ENCODE measurements around the gene IL6. TPM values are rescaled to one million over a fixed set of nuclear protein-coding genes. Genes with fewer than 3 reads are reported as not detected.
"Not testable (repeated sequence)": the region's sequence is repeated elsewhere in the genome, so short reads cannot be mapped to it uniquely, and the experiment has no call there.

IL6 gene
- total and polyA plus RNA-seq, 9 of the 15 experiments (the other 6 are each of a cell fraction or from before 2014, with no cell fraction given): 0.76 to 2.9 (median 1.5) TPM

DNA sequence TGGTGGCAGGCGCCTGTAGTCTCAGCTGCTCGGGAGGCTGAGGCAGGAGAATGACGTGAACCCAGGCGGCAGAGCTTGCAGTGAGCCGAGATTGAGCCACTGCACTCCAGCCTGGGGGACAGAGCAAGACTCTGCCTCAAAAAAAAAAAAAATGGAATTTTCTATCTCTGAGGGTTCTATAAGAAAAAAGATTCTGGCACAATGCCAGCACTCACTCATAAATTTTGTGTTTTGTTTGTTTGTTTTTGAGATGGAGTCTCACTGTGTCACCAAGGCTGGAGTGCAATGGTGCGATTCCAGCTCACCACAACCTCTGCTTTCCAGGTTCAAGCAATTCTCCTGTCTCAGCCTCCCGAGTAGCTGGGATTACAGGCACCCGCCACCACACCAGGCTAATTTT is 38.1 kb upstream of the IL6 start:
- H4K20me1 ChIP-seq (replicated peaks; ENCODE audit: control insufficient read depth, insufficient read depth, low read length); H3K9me1 ChIP-seq (ENCODE audit: control insufficient read depth, insufficient read depth, low read length); in situ Hi-C loops (cut with MboI); H3K27me3 ChIP-seq (ENCODE audit: control insufficient read depth in 2 of 2, insufficient read depth in 2 of 2, low read length in 2 of 2); CTCF ChIA-PET (ENCODE audit: low intra/inter-chr PET ratio); DNase-seq (ENCODE audit: extremely low read depth in 1 of 4, low spot score in 3 of 4); H3K27ac ChIP-seq (ENCODE audit: extremely low read depth, low read depth, low read length); BruUV-seq (replicated peaks); H3K4me3 ChIP-seq; intact Hi-C loops (cut with micrococcal nuclease); H3K9me3 ChIP-seq (replicated peaks; ENCODE audit: control insufficient read depth, insufficient read depth, low read depth, low read length); H2AFZ ChIP-seq (ENCODE audit: low read depth, low read length); H3K4me2 ChIP-seq (ENCODE audit: insufficient read depth, low read length); FAIRE-seq; ATAC-seq; H3K9ac ChIP-seq (ENCODE audit: insufficient read depth in 1 of 2, low read depth in 2 of 2, low read length in 2 of 2): not testable (repeated sequence)
- POLR2A ChIA-PET: interaction anchor here (1.2 to 1.7 kb wide), 3 partner anchors 11 to 18 kb away, joined by 4 to 10 read pairs (median 4); no protein-coding TSS in a partner anchor
- Histone ChIP-seq H3K79me2 (ENCODE audit: control insufficient read depth, insufficient read depth, low read length) (peaks cover 50% of the 10 kb centered on the region), H3K4me1 (replicated peaks in 1 of 2; ENCODE audit: control insufficient read depth in 2 of 2, insufficient read depth in 2 of 2, low read length in 2 of 2) (peaks cover 0 to 18% of the 10 kb centered on the region in 2 experiments; a peak in 3 of 5 replicates), H3K36me3 (ENCODE audit: control insufficient read depth, insufficient read depth, low read length) (peaks cover 16% of the 10 kb centered on the region; the same call in 2 of the 3 replicates)
- WGBS (ENCODE audit: insufficient coverage, low coverage, missing lambda C conversion rate): 95% methylated on average over 6 of the region's 8 CpGs
- TF ChIP-seq CXXC5 (CRISPR knock-in tag; IDR thresholded peaks at IDR 0.05) (0 out of 2 replicates have a peak, but pooled peaks have one; percentile 22), NFIC (IDR thresholded peaks at IDR 0.05) (peak; percentile 98), NFIX (CRISPR knock-in tag; IDR thresholded peaks at IDR 0.05; ENCODE audit: low read depth) (peak; percentile 95)

DNA sequence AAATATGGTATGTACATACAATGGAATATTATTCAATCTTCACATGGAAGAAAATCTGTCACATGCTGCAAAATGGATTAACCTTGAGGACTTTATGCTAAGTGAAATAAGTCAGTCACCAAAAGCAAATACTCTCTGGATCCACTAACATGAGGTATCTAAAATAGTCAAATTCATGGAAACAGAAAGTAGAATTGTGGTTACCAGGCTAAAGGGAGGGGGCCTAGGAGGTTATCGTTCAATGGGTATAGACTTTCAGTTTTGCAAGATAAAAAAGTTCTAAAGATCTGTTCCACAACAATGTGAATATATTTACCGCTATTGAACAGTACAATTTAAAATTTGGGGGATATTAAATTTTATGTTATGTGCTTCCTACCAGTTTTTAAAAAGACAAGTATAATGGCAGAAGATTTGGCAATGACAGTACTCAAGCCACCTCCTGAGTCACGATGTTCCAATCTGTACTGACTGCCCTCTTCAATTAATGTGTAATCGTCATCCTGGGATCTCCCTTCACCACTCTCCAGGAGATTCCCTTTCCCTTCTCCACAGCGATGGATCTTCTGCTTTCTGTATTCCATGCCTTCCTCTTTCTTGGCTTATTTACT is 32.3 kb upstream of the IL6 start:
- intact Hi-C loops (cut with micrococcal nuclease): loop anchor here (2.0 kb wide), 1 partner anchor 14 kb away; no protein-coding TSS in a partner anchor
- ChIA-PET POLR2A (interaction anchor here (2.0 to 3.6 kb wide), 4 partner anchors 8 to 16 kb away, joined by 9 to 22 read pairs (median 16); no protein-coding TSS in a partner anchor), CTCF (ENCODE audit: low intra/inter-chr PET ratio) (interaction anchor here (0.7 kb wide), 1 partner anchor 15 kb away, joined by 3 read pairs; no protein-coding TSS in a partner anchor)
- H3K4me3 ChIP-seq: no peak overlapping the region
- DNase-seq (ENCODE audit: extremely low read depth in 1 of 4, low spot score in 3 of 4) (peak in 1 of 4 experiments; percentile 48), ATAC-seq (peak; percentile 39; the same call in 2 of the 3 replicates), FAIRE-seq (peak; percentile 32)
- no peaks in the 10 kb centered on the region for H3K9me1 ChIP-seq (ENCODE audit: control insufficient read depth, insufficient read depth, low read length)
- peaks cover 11 to 56% of the 10 kb centered on the region in 2 experiments for H3K4me1 ChIP-seq (replicated peaks in 1 of 2; ENCODE audit: control insufficient read depth in 2 of 2, insufficient read depth in 2 of 2, low read length in 2 of 2)
- peaks cover 78% of the 10 kb centered on the region for H3K79me2 ChIP-seq (ENCODE audit: control insufficient read depth, insufficient read depth, low read length)
- H3K36me3 ChIP-seq (ENCODE audit: control insufficient read depth, insufficient read depth, low read length): no peaks in the 10 kb centered on the region; the same call in 2 of the 3 replicates
- peak overlapping the region in 1 of 2 experiments; percentile 12; a peak in 1 of 4 replicates for H3K9ac ChIP-seq (ENCODE audit: insufficient read depth in 1 of 2, low read depth in 2 of 2, low read length in 2 of 2)
- 4% methylated on average over 5 of the region's 5 CpGs for WGBS (ENCODE audit: insufficient coverage, low coverage, missing lambda C conversion rate)
- no peaks in the 10 kb centered on the region for H4K20me1 ChIP-seq (replicated peaks; ENCODE audit: control insufficient read depth, insufficient read depth, low read length)
- H3K4me2 ChIP-seq (ENCODE audit: insufficient read depth, low read length): peak overlapping the region; percentile 50
- no peaks in the 10 kb centered on the region for H3K27me3 ChIP-seq (ENCODE audit: control insufficient read depth in 2 of 2, insufficient read depth in 2 of 2, low read length in 2 of 2)
- H3K9me3 ChIP-seq (replicated peaks; ENCODE audit: control insufficient read depth, insufficient read depth, low read depth, low read length): no peaks in the 10 kb centered on the region
- in situ Hi-C loops (cut with MboI): no loop called here
- no TSS peak for BruUV-seq (replicated peaks)
- peak overlapping the region; percentile 47 for H2AFZ ChIP-seq (ENCODE audit: low read depth, low read length)
- peak overlapping the region; percentile 78; the same call in 2 of the 3 replicates for H3K27ac ChIP-seq (ENCODE audit: extremely low read depth, low read depth, low read length)
- TF ChIP-seq JUN (IDR thresholded peaks at IDR 0.05; ENCODE audit: borderline replicate concordance, low read depth, low read length) (no peak), JUN (CRISPR knock-in tag; IDR thresholded peaks at IDR 0.05; ENCODE audit: borderline replicate concordance) (no peak), HDAC1 (IDR thresholded peaks at IDR 0.05) (0 out of 4 replicates have a peak, but pooled peaks of 1 of the 2 experiments have one; percentile 35)
- TF ChIP-seq, protein P1, sequence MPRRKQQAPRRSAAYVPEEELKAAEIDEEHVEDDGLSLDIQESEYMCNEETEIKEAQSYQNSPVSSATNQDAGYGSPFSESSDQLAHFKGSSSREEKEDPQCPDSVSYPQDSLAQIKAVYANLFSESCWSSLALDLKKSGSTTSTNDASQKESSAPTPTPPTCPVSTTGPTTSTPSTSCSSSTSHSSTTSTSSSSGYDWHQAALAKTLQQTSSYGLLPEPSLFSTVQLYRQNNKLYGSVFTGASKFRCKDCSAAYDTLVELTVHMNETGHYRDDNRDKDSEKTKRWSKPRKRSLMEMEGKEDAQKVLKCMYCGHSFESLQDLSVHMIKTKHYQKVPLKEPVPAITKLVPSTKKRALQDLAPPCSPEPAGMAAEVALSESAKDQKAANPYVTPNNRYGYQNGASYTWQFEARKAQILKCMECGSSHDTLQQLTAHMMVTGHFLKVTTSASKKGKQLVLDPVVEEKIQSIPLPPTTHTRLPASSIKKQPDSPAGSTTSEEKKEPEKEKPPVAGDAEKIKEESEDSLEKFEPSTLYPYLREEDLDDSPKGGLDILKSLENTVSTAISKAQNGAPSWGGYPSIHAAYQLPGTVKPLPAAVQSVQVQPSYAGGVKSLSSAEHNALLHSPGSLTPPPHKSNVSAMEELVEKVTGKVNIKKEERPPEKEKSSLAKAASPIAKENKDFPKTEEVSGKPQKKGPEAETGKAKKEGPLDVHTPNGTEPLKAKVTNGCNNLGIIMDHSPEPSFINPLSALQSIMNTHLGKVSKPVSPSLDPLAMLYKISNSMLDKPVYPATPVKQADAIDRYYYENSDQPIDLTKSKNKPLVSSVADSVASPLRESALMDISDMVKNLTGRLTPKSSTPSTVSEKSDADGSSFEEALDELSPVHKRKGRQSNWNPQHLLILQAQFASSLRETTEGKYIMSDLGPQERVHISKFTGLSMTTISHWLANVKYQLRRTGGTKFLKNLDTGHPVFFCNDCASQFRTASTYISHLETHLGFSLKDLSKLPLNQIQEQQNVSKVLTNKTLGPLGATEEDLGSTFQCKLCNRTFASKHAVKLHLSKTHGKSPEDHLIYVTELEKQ (CRISPR knock-in tag; IDR thresholded peaks at IDR 0.05): no peak
- TF ChIP-seq, protein P2, sequence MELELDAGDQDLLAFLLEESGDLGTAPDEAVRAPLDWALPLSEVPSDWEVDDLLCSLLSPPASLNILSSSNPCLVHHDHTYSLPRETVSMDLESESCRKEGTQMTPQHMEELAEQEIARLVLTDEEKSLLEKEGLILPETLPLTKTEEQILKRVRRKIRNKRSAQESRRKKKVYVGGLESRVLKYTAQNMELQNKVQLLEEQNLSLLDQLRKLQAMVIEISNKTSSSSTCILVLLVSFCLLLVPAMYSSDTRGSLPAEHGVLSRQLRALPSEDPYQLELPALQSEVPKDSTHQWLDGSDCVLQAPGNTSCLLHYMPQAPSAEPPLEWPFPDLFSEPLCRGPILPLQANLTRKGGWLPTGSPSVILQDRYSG (tag; conservative IDR thresholded peaks at IDR 0.05; ENCODE audit: low read depth): 0 out of 2 replicates have a peak, but pooled peaks have one; percentile 32
